NCI-H526 treated with DMSO at 0.1 percent for 48 hours (cell line): ENCODE results near the gene TICRR.
"Not testable (repeated sequence)": the region's sequence is repeated elsewhere in the genome, so short reads cannot be mapped to it uniquely, and the experiment has no call there.

Experiments
- DNase-seq: peaks from one replicate; lab custom pipeline; 2025; lab: John Stamatoyannopoulos, UW

Gene TICRR

DNA sequence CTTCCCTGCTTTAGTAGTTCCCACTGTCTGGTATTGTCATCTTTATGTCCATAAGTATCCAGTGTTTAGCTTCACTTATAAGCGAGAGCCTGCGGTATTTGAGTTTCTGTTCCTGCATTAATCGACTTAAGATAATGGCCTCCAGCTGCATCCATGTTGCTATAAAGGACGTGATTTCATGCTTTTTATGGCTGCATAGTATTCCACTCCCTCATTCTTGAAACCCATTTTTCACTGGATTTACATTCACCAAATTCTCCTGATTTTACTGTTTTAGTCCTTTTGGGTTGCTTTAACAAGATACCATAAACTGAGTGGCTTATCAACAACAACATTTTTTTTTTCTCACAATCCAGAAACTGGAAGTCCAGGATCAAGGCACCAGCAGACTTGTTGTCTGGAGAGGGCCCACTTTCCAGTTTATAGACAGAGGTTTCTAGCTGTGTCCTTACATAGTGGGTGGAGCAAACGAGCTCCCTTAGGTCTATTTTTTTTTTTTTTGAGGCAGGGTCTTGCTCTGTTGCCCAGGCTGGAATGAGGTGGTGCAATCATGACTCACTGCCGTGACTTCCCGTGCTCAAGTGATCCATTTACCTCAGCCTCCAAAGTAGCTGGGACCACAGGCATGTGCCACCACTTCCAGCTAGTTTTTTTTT, 6.1 kb upstream of the TICRR start:
- DNase-seq: no peak

DNA sequence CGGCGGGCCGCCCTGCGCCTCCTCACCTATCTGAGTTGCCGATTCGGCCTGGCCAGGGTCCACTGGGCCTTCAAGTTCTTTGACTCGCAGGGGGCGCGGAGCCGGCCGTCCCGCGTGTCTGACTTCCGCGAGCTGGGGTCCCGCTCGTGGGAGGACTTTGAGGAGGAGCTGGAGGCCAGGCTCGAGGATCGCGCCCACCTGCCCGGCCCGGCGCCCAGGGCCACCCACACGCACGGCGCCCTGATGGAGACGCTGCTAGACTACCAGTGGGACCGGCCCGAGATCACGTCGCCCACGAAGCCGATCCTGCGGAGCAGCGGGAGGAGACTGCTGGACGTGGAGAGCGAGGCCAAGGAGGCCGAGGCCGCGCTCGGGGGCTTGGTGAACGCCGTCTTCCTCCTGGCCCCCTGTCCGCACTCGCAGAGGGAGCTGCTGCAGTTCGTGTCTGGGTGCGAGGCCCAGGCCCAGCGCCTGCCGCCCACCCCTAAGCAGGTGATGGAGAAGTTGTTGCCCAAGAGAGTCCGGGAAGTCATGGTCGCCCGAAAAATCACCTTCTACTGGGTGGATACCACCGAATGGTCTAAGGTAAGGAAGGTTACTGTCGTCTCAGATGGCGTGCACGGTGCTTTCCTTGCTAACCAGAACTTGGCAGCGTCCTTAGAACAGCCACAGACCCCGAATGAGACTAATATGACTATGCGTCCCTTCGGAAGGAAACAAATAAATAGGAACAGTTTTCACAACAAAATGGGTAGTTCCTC, 567 bp downstream of the TICRR start:
- DNase-seq: no peak

DNA sequence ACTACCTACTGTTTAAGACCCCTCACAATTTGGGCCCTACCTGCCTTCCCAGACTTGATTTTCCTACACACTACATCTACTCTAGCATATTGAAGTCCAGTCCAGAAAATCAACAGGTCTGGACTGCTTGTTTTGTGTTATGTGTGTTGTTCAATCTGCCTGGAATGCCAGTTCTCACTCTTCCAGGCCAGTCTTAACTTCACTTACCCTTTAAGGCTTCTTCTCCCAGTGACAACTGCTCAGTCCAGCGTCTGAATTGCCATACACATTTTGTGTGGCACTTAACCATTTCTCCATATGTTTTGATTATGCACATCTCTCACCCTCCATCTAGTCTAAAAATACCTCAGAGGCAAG, 1.1 kb downstream of the TICRR start:
- no peak for DNase-seq

- no peak for DNase-seq
These were observed 2.5 kb downstream of the TICRR start for GRCh38 chr15:89577776-89578115.

GRCh38 chr15:89578146-89578545, 2.9 kb downstream of the TICRR start:
- DNase-seq: no peak

GRCh38 chr15:89580747-89581146, 5.5 kb downstream of the TICRR start:
- DNase-seq: not testable (repeated sequence)

GRCh38 chr15:89586651-89587050, 11.4 kb downstream of the TICRR start:
- DNase-seq: no peak

- DNase-seq: no peak
These were observed 12.7 kb downstream of the TICRR start for GRCh38 chr15:89587955-89588354.

DNA sequence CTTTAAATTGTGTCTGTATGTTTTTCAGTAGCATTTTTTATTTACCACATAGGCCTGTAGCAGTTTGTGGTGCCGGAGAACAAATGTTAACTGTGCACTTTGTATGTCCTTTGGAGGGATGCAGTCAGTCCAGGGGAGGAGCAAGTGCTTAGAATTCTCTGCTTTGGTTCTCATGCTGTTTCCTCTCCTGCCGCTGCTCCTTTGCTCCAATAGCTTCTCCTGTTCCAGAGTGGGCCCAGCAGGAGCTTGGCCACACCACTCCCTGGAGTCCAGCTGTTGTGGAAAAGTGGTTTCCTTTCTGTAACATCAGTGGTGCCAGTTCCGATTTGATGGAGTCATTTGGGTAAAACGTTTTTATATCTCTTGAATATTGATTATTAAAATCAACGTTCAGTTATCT, 16.6 kb downstream of the TICRR start:
- DNase-seq: no peak

DNA sequence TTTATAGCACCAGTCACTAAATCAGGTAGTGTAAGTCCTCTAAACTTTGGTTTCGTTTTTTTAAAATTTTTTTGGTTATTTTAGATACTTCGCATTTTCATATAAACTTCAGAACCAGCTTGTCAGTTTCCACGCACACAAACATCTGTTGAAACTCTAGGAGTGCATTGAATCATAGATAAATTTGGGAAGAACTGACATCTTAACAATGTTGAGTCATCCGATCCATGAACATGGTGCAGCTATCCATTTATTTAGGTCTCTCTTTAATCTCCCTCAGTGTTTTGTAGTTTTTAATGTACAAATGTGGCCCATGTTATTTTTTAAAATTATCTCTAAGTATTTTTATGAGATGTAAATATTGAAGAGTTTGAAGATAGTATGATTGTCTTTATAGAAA, 17.7 kb downstream of the TICRR start:
- no peak for DNase-seq

- DNase-seq: no peak
These were observed 23.8 kb downstream of the TICRR start for GRCh38 chr15:89599021-89599420.

DNA sequence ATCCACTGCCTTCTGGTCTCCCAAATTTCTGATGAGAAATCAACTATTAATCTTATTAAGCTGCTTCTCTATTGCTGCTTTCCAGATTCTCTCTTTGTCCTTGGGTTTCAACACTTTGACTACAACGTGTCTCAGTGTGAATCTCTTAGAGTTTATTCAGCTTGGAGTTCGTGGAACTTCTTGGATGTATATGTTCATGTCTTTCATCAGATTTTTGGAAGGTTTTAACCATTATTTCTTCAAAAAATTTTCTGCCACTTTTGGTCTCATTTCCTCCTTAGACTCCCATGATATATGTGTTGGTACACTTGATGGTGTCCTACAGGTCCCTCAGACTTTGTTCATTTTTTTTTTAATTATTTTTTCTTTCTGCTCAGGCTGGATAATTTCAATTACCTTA, 36.0 kb downstream of the TICRR start:
- DNase-seq: no peak

DNA sequence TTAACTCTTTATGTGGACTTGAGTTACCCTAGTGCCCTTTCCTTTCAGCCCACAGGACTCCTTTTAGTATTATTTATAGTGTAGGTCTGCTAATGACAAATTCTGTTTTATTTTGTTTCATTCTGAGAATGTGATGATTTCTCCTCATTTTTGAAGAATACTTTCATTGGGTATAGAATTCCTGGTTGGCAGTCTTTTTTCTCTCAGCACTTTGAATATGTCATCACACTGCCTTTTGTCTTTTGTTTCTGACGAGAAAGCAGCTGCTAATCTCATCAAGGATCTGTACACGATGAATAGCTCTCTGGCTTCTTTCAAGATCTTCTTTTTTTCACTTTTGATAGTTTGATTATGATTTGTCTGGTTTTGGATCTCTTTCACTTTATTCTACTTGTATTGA, 37.8 kb downstream of the TICRR start:
- DNase-seq: no peak

GRCh38 chr15:89614164-89614563, 38.9 kb downstream of the TICRR start:
- DNase-seq: no peak

DNA sequence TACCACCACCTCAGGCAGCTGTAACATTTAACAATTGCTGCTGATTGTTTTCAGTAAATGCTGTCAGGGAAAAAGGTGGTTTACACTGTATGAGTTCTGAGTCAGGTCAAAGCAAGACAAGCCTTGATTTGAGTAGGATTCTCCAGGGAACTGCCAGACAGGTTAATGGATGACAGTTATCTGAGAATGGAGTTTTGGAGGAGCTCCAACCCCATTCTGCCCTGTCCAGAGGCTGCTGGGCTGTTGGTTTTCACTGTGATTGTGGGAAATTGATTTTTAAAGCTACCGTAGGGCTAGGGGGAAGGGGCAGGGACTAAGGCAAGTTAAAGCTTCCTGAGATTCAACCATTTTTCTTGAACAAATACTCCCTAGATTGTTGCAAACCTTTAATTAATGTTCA, 39.9 kb downstream of the TICRR start:
- no peak for DNase-seq

DNA sequence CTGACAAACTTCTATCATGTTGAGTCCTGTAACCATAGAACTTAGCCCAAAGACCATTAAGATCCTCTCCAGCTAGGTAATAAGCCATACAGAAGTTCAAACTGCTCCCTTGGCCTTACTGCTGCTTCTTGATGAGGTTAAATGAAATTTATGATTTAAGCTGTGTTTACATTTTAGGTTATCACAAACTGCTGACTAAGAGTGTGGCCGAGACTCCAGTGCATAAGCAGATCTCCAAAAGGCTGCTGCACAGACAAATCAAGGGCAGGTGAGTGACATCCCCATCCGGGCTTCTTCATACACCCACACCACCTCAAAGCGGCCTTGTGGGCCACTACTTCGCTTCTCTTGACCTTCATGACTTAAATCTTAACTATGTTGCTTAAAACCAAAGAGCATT, 41.0 kb downstream of the TICRR start:
- no peak for DNase-seq

DNA sequence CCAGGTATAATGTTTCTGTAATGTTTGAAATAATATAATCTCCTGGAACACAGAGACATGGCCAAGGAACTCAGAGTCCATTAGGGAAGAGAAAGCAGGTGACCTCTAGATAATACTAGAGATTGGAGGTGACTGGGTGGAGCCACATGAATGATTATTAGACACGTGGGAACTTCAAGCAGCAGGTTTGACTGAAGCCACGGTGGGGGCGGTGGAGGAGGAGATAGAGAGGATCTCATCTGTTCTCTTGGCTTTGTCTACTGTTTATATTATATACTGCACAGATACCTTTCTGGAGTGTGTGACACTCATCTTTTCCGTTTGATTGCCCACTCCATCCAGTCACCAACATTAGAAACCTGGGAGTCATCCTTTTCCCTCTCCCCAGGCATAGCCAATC, 46.3 kb downstream of the TICRR start:
- no peak for DNase-seq

DNA sequence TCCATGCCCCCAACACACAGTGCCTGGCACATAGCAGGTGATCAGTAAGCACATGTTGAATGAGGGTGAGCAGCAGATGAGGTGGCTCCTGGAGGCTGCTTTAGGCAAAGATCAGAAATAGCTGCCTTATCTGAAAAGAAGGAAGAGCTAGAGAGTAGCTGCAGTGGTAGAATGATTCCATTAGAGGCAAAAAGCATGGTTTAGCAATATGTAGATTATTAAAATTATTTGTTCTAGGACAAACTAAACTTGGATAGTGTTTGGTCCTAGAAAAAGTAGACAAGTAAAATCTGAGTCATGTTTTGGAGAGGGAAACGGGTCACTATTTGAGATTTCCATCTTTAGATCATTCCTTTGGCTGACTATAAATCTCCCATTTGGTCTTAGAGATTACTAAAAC, 47.9 kb downstream of the TICRR start:
- no peak for DNase-seq

DNA sequence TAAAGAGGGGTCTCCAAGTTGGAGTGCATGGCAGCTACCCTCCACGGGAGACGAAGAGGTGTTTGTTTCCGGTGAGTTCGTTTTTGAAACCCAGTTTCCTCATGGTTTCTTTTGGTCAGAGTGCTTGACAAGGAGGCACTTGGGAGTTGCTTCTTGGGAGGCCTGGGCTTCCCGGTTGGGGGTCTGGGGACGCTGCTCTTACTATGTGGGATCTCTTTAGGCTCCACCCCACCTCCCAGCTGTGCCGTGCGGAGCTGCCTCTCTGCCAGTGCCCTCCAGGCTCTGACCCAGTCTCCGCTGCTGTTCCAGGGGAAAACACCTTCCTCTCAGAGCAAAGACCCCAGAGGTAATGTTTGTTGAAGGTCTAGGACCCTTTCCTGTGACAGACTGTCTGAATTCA, 50.4 kb downstream of the TICRR start:
- no peak for DNase-seq

DNA sequence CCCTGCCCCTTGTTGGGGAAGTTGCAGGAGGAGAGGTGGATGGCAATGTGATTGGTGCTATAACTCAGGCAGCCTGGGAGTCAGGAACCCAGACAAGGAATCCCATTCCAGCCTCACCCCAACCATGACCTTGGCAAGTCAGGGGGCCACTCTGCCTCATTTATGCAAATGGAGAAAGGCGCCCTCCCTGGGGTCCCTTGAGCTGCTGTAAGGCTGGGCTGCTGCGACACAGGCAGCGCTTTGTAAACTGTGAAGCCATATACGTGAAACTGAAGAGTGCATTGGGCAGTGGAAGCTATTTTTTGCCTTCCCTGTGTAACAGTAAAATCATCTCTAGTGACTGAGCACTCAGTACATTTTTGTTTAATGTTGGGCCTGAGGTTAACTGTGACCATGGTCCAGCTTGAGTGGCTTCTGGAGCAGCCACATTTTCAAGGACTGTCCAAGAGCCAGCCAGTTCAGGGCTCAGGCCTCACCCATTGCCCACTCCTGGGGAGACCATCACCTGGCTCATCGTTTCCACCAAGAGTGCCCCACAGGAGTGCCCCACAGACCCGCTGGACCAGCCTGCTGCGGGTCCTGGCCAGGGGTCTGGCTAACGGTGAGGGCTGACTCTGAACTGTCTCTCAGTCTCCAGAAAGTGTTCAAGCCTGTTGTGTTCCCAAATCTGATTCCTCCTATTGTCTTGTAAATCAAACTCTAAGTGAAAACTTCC, 52.1 kb downstream of the TICRR start:
- DNase-seq: no peak

GRCh38 chr15:89628301-89628700, 53.0 kb downstream of the TICRR start:
- no peak for DNase-seq

- DNase-seq: no peak
These were observed 53.8 kb downstream of the TICRR start for GRCh38 chr15:89628806-89629715.
